ENCODE data around the gene NAA40. TPM values are rescaled to one million over a fixed set of nuclear protein-coding genes. Genes with fewer than 3 reads are reported as not detected.

NAA40 gene
- total and polyA plus RNA-seq, 2 of the 4 experiments (the other 2 are of a cell fraction) = 15.2 to 24.7 TPM

DNA sequence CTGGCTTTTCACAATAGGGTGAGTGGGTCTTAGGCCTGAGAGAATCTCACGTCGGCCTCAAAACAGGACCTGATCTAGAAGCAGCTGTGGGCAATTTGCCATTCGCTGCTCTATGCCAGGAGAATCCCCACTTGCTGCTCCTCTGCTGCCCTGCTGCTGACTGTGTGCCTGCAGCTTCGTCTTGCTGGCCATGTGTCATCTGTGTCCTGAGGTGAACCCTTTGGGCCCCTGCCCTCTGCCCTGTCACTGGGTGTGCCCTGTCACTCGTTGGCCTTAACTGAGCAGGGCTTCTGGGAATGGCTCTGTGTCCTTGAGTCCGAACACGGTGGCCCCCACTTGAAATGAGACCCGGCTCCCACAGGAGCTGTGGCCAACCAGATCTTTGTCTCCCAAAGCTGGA, 6.2 kb downstream of the NAA40 start:
- DNase-seq (no peak), ATAC-seq (ENCODE audit: low read depth) (no peak)
- Histone ChIP-seq H3K18ac (ENCODE audit: low read depth, low read length) (no peak overlapping the region), H2AFZ (replicated peaks; ENCODE audit: low read length, poor library complexity) (peak overlapping the region; percentile 79), H4K5ac (ENCODE audit: low read depth, low read length) (no peak overlapping the region), H3K4me2 (ENCODE audit: low read depth, low read length) (no peak overlapping the region), H2BK15ac (ENCODE audit: low read depth, low read length) (no peak overlapping the region), H3K4ac (ENCODE audit: low read depth, low read length) (0 out of 2 replicates have a peak overlapping the region, but pooled peaks have one; percentile 28), H3K4me3 (ENCODE audit: insufficient read depth, low read depth, low read length) (no peak overlapping the region), H3K4me1 (ENCODE audit: control insufficient read depth, insufficient read depth, low read length) (peaks cover 6% of the 10 kb centered on the region; the same call in 1 of the 2 replicates), H3K14ac (replicated peaks; ENCODE audit: low read depth, low read length) (no peak overlapping the region; the same call in 1 of the 2 replicates), H3K9me1 (ENCODE audit: insufficient read depth, low read length) (no peaks in the 10 kb centered on the region; the same call in 1 of the 2 replicates), H3K36me3 (ENCODE audit: control insufficient read depth, insufficient read depth, low read length) (peaks cover 11% of the 10 kb centered on the region), H3K9me3 (ENCODE audit: control insufficient read depth, insufficient read depth, low read length) (no peaks in the 10 kb centered on the region), H3K79me1 (ENCODE audit: low read depth in 1 of 2, low read length in 2 of 2) (peaks cover 24 to 53% of the 10 kb centered on the region in 2 experiments), H2AK5ac (ENCODE audit: low read depth, low read length) (peak overlapping the region; percentile 44; the same call in 1 of the 2 replicates), H2BK5ac (ENCODE audit: low read depth, low read length, poor library complexity, severe bottlenecking) (no peak overlapping the region), H2AK9ac (replicated peaks; ENCODE audit: low read depth, low read length, poor library complexity) (peak overlapping the region; percentile 45), H2BK20ac (ENCODE audit: low read depth, low read length) (no peak overlapping the region), H2BK120ac (ENCODE audit: low read depth, low read length) (no peak overlapping the region), H3K56ac (ENCODE audit: extremely low read depth, insufficient read depth, low read length) (no peak overlapping the region), H3K23ac (ENCODE audit: low read depth, low read length) (no peak overlapping the region; the same call in none of the 2 replicates), H4K20me1 (ENCODE audit: insufficient read depth, low read length) (peaks cover 3% of the 10 kb centered on the region), H3K9ac (ENCODE audit: low read depth, low read length) (no peak overlapping the region), H3K27ac (ENCODE audit: insufficient read depth, low read length) (no peak overlapping the region), H4K91ac (ENCODE audit: insufficient read depth, low read depth, low read length) (no peak overlapping the region), H3K27me3 (ENCODE audit: control insufficient read depth, insufficient read depth, low read length) (no peaks in the 10 kb centered on the region), H4K8ac (ENCODE audit: low read depth in 2 of 2, low read length in 2 of 2) (no peak overlapping the region)
- intact Hi-C loops (cut with micrococcal nuclease) = loop anchor here (1.0 to 2.0 kb wide), 2 partner anchors 108 to 176 kb away; partner anchors contain the start of gene ZFTA
- TF ChIP-seq RAD21 (IDR thresholded peaks at IDR 0.05; ENCODE audit: low read length) = no peak
- TF ChIP-seq MAZ (IDR thresholded peaks at IDR 0.05; ENCODE audit: borderline replicate concordance, low read depth, low read length) = no peak
- no peak for TF ChIP-seq CEBPB (IDR thresholded peaks at IDR 0.05; ENCODE audit: low read depth, low read length)
- TF ChIP-seq RFX5 (IDR thresholded peaks at IDR 0.05; ENCODE audit: low read depth, low read length) = no peak
- no peak for TF ChIP-seq CHD1 (IDR thresholded peaks at IDR 0.05; ENCODE audit: low read depth, low read length)
- no peak for TF ChIP-seq RCOR1 (IDR thresholded peaks at IDR 0.05; ENCODE audit: insufficient replicate concordance, low read length)
- TF ChIP-seq USF2 (IDR thresholded peaks at IDR 0.05; ENCODE audit: low read depth, low read length) = no peak
- TF ChIP-seq NFE2L2 (IDR thresholded peaks at IDR 0.05; ENCODE audit: low read depth, low read length) = no peak
- ChIA-PET CTCF (interaction anchor here (0.5 to 1.8 kb wide), 3 partner anchors 44 to 115 kb away, joined by 5 to 21 read pairs (median 6); partner anchors contain the start of gene MARK2), POLR2A (ENCODE audit: unreplicated experiment) (no interaction called here)
- in situ Hi-C loops (cut with MboI; ENCODE audit: low sequenced_read_pairs) = loop anchor here (5.0 to 25.0 kb wide), 3 partner anchors 108 to 458 kb away; partner anchors contain the start of genes MARK2, PLAAT5 and ZFTA
- WGBS, 2 experiments (ENCODE audit: extremely low coverage in 2 of 2, insufficient read length in 1 of 2) = 63% methylated on average over 8 of the region's 8 CpGs; no CpG with 5 or more reads in 1 of the 2 experiments
- dilution Hi-C loops (cut with HindIII; ENCODE audit: low sequenced_read_pairs, unreplicated experiment) = no loop called here
- no TSS peak for BruUV-seq (replicated peaks)
